Common myeloid progenitor, CD34-positive (primary cell): ENCODE results near the gene CHSY1.

ENCODE experiments used
- CTCF ChIA-PET: fragments of 350-600 bp; sonication (Branson Sonifier 250); formaldehyde crosslinking; loops from one replicate; lab custom pipeline; 2021; ENCODE audit warnings: antibody characterized with exemption; lab: Charles Lee
- POLR2A ChIA-PET: fragments of 350-600 bp; sonication (Branson Sonifier 250); formaldehyde crosslinking; loops from one replicate; lab custom pipeline; 2021; ENCODE audit warnings: antibody characterized with exemption; lab: Charles Lee
- DNase-seq, 3 donors: peaks; one replicate each; pipeline versions ENCODE4 v3.0.0 to v3.0.0-alpha.2; 2013
- H3K27ac ChIP-seq, 2 experiments: 1 replicate in 1 of 2; 2 replicates in 1 of 2; pipeline ENCODE4 v1.7.0; 2013; ENCODE audit warnings: inconsistent platforms in 2 of 2, low read length in 2 of 2, mild to moderate bottlenecking in 2 of 2, low read depth in 1 of 2, moderate library complexity in 1 of 2; ENCODE audit not compliant: severe bottlenecking in 2 of 2, insufficient read depth in 1 of 2, poor library complexity in 1 of 2
- H3K27me3 ChIP-seq, 5 experiments: replicated peaks in 2 of 5; 1 replicate in 3 of 5; 2 replicates in 2 of 5; pipeline versions ENCODE4 v1.6.1 to v1.7.0; 2013; ENCODE audit warnings: low read length in 4 of 5, mild to moderate bottlenecking in 2 of 5, moderate library complexity in 2 of 5, inconsistent platforms in 1 of 5; ENCODE audit not compliant: insufficient read depth in 5 of 5, control insufficient read depth in 4 of 5
- H3K36me3 ChIP-seq, 4 experiments: 1 replicate in 2 of 4; 2 replicates in 2 of 4; pipeline versions ENCODE4 v1.6.1 to v1.7.0; 2013; ENCODE audit warnings: low read length in 3 of 4, control low read depth in 1 of 4, mild to moderate bottlenecking in 1 of 4; ENCODE audit not compliant: control insufficient read depth in 4 of 4, insufficient read depth in 4 of 4
- H3K4me1 ChIP-seq, 4 experiments: 1 replicate in 3 of 4; 2 replicates in 1 of 4; pipeline versions ENCODE4 v1.6.1 to v1.7.1; 2013; ENCODE audit warnings: low read length in 3 of 4, mild to moderate bottlenecking in 3 of 4, control low read depth in 1 of 4, inconsistent platforms in 1 of 4, moderate library complexity in 1 of 4; ENCODE audit not compliant: control insufficient read depth in 4 of 4, insufficient read depth in 4 of 4; ENCODE audit errors: control extremely low read depth in 1 of 4
- H3K4me3 ChIP-seq, 7 experiments: 1 replicate in 4 of 7; 2 replicates in 3 of 7; pipeline versions ENCODE4 v1.5.1 to v1.7.0; 2013; ENCODE audit warnings: mild to moderate bottlenecking in 7 of 7, low read length in 6 of 7, moderate library complexity in 6 of 7, inconsistent platforms in 2 of 7, low read depth in 2 of 7, control low read depth in 1 of 7; ENCODE audit not compliant: insufficient read depth in 4 of 7, control insufficient read depth in 1 of 7; ENCODE audit errors: extremely low read depth in 1 of 7
- H3K9me3 ChIP-seq, 5 experiments: 1 replicate in 4 of 5; 2 replicates in 1 of 5; pipeline versions ENCODE4 v1.6.1 to v1.7.1; 2013; ENCODE audit warnings: low read length in 4 of 5, mild to moderate bottlenecking in 2 of 5, inconsistent platforms in 1 of 5, low read depth in 1 of 5, moderate library complexity in 1 of 5; ENCODE audit not compliant: control insufficient read depth in 4 of 5, insufficient read depth in 2 of 5; ENCODE audit errors: control extremely low read depth in 1 of 5
- WGBS: methylation state at CpG from one replicate; pipeline ENCODE4 v1.1.5; 2013; ENCODE audit not compliant: insufficient coverage; 5-methylcytosine and 5-hydroxymethylcytosine counted together

The CHSY1 gene

GRCh38 chr15:101139986-101140696 is 111.7 kb downstream of the CHSY1 start:
- CTCF ChIA-PET = interaction anchor here (0.8 to 6.7 kb wide), 13 partner anchors 10 to 121 kb away, joined by 3 to 30 read pairs (median 4); no protein-coding TSS in a partner anchor
- POLR2A ChIA-PET = no interaction called here
- Histone ChIP-seq H3K4me1 (peaks cover 0 to 55% (median 46%) of the 10 kb centered on the region in 4 experiments), H3K4me3 (no peak overlapping the region), H3K9me3 (no peaks in the 10 kb centered on the region), H3K27me3 (no peaks in the 10 kb centered on the region), H3K36me3 (no peaks in the 10 kb centered on the region), H3K27ac (no peak overlapping the region)
- WGBS = 99% methylated on average over 15 of the region's 15 CpGs
- no peak for DNase-seq

GRCh38 chr15:101138913-101139880 is 112.7 kb downstream of the CHSY1 start:
- 62% methylated on average over 10 of the region's 22 CpGs for WGBS
- no peaks in the 10 kb centered on the region for H3K9me3 ChIP-seq
- POLR2A ChIA-PET = interaction anchor here (0.5 to 1.7 kb wide), 2 partner anchors 14 to 18 kb away, joined by 4 to 6 read pairs; no protein-coding TSS in a partner anchor
- CTCF ChIA-PET = interaction anchor here (0.7 to 6.7 kb wide), 14 partner anchors 11 to 116 kb away, joined by 3 to 30 read pairs (median 4); no protein-coding TSS in a partner anchor
- no peaks in the 10 kb centered on the region for H3K27me3 ChIP-seq
- H3K4me1 ChIP-seq = peaks cover 0 to 60% (median 47%) of the 10 kb centered on the region in 4 experiments
- H3K27ac ChIP-seq = no peak overlapping the region
- no peak overlapping the region for H3K4me3 ChIP-seq
- peak in 2 of 3 donors; percentile 53 to 62 for DNase-seq
- no peaks in the 10 kb centered on the region for H3K36me3 ChIP-seq

GRCh38 chr15:101138086-101138660 is 113.7 kb downstream of the CHSY1 start:
- no peak for DNase-seq
- no peaks in the 10 kb centered on the region for H3K36me3 ChIP-seq
- no peaks in the 10 kb centered on the region for H3K9me3 ChIP-seq
- peak overlapping the region in 1 of 2 experiments; percentile 46 for H3K27ac ChIP-seq
- WGBS = 67% methylated on average over 13 of the region's 14 CpGs
- peaks cover 0 to 70% (median 56%) of the 10 kb centered on the region in 4 experiments for H3K4me1 ChIP-seq
- H3K4me3 ChIP-seq = peak overlapping the region in 1 of 7 experiments; percentile 20
- H3K27me3 ChIP-seq = no peaks in the 10 kb centered on the region
- CTCF ChIA-PET = interaction anchor here (0.7 to 6.7 kb wide), 15 partner anchors 11 to 122 kb away, joined by 3 to 30 read pairs (median 4); no protein-coding TSS in a partner anchor
- POLR2A ChIA-PET = interaction anchor here (0.5 to 1.7 kb wide), 2 partner anchors 13 to 17 kb away, joined by 4 to 6 read pairs; no protein-coding TSS in a partner anchor

GRCh38 chr15:101137312-101137940 is 114.4 kb downstream of the CHSY1 start:
- Histone ChIP-seq H3K27ac (peak overlapping the region in 1 of 2 experiments; percentile 72), H3K4me3 (peak overlapping the region in 4 of 7 experiments; percentile 4 to 38 (median 26)), H3K4me1 (peaks cover 0 to 77% (median 61%) of the 10 kb centered on the region in 4 experiments), H3K36me3 (no peaks in the 10 kb centered on the region), H3K9me3 (no peaks in the 10 kb centered on the region), H3K27me3 (no peaks in the 10 kb centered on the region)
- ChIA-PET CTCF (interaction anchor here (1.0 to 6.7 kb wide), 11 partner anchors 11 to 121 kb away, joined by 3 to 32 read pairs (median 4); no protein-coding TSS in a partner anchor), POLR2A (interaction anchor here (1.2 to 1.7 kb wide), 2 partner anchors 16 to 34 kb away, joined by 4 to 6 read pairs; no protein-coding TSS in a partner anchor)
- WGBS = 17% methylated on average over 6 of the region's 16 CpGs
- DNase-seq = peak; percentile 93 to 98 (median 97)

- ChIA-PET CTCF (interaction anchor here (1.3 to 6.7 kb wide), 10 partner anchors 10 to 118 kb away, joined by 3 to 32 read pairs (median 7); no protein-coding TSS in a partner anchor), POLR2A (interaction anchor here (1.2 kb wide), 2 partner anchors 31 to 35 kb away, joined by 3 to 4 read pairs; no protein-coding TSS in a partner anchor)
- no peak for DNase-seq
- H3K36me3 ChIP-seq = no peaks in the 10 kb centered on the region
- peak overlapping the region in 1 of 2 experiments; percentile 72 for H3K27ac ChIP-seq
- 68% methylated on average over 10 of the region's 14 CpGs for WGBS
- peaks cover 0 to 83% (median 65%) of the 10 kb centered on the region in 4 experiments for H3K4me1 ChIP-seq
- H3K9me3 ChIP-seq = peaks cover 0 to 4% (median 0%) of the 10 kb centered on the region in 5 experiments
- H3K27me3 ChIP-seq = no peaks in the 10 kb centered on the region
- peak overlapping the region in 2 of 7 experiments; percentile 4 to 32 for H3K4me3 ChIP-seq
Observed at GRCh38 chr15:101136381-101137268, 115.2 kb downstream of the CHSY1 start.
